ENCODE measurements around the gene VASH1.
A peak's percentile ranks its signal among the peaks of the same experiment; 100 is the strongest.
"Not testable (repeated sequence)": the region's sequence is repeated elsewhere in the genome, so short reads cannot be mapped to it uniquely, and the experiment has no call there.

VASH1 gene

DNA sequence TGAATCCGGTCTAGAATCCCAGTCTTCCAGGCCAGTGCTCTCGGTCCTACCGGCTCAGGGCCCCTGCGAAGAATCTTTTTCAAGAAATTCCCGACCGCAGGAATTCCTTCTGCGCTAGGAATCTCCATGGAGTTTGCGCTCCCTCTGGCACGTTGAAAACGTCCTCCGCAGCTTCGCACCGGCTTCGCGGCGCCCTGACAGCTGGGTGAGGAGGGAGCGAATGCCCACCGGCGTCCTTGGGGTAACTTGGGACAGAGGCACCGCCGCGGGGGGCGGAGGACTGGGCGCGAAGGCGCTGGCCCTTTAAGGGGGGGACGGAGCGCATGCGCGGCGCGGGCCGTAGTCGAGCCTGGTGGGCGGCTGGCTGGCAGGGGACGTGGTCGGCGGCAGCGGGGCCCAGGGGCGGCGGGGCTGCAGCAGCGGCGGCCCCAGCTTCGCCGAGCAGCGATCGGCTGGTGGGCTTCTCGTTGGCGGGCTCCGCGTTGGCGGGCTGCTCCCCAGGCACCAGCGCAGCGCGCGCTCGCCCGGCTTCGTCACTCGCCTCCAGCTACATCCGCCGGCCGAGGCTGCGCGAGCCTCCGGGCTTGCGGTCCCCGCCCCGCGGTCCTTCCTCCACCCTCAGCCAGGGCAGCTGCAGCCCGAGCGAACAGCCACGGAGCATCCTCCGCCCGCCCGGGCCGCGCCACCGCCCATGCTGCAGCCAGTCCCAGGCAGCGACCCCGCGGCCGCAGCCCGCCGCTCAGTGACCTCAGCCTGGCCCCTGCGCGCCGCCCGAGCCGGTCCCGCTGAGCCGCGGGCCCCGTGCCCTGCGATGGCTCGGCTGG is at the start of gene VASH1:
Gene VASH1, plus strand, starts transcription at position 333 of the 824 bp plus-strand sequence. CDS start 1,354 bp downstream, outside the sequence.
- H3K4me1 Mint-ChIP-seq: peaks cover 7% of the 10 kb centered on the region
- peak within 1 kb of the TSS; percentile 74 for H3K4me3 Mint-ChIP-seq
- H3K27me3 Mint-ChIP-seq: peaks cover 78% of the 10 kb centered on the region
- no peaks in the 10 kb centered on the region for H3K36me3 Mint-ChIP-seq (ENCODE audit: insufficient read depth)
- DNase-seq (ENCODE audit: low spot score in 2 of 2) (peak in 1 of 2 donors; percentile 47), ATAC-seq (replicated peaks; ENCODE audit: extremely low read depth, poor library complexity, severe bottlenecking) (peak; percentile 68)
- H3K9me3 Mint-ChIP-seq: no peaks in the 10 kb centered on the region
- H3K27ac Mint-ChIP-seq (ENCODE audit: low read depth): no peak within 1 kb of the TSS

DNA sequence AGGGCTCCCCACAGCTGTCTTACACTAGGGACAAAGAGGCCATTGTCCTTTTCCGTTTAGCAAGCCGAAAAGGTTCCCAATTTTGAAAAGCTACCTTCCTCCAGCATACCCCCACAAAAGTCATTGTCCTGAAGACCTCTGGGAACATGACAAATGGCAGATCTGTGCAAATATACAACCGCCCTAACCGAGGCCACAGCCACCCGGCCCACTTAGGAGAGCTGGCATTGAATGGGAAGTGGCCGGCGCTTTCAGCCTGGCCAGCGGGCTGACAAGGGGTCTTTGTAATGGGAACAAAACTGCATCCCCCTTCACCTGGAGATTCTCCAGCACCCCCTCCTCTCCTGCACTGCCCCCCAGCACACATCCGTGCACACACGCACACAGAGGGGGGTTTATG is 48.1 kb upstream of the VASH1 start:
- Mint-ChIP-seq H3K4me1 (no peaks in the 10 kb centered on the region), H3K27ac (ENCODE audit: low read depth) (no peak overlapping the region), H3K9me3 (no peaks in the 10 kb centered on the region), H3K36me3 (ENCODE audit: insufficient read depth) (no peaks in the 10 kb centered on the region), H3K27me3 (peaks cover 40% of the 10 kb centered on the region), H3K4me3 (no peak overlapping the region)
- no peak for DNase-seq (ENCODE audit: low spot score in 2 of 2)
- ATAC-seq (replicated peaks; ENCODE audit: extremely low read depth, poor library complexity, severe bottlenecking): no peak

GRCh38 chr14:76714470-76714869 is 46.8 kb upstream of the VASH1 start:
- no peak for ATAC-seq (replicated peaks; ENCODE audit: extremely low read depth, poor library complexity, severe bottlenecking)
- H3K36me3 Mint-ChIP-seq (ENCODE audit: insufficient read depth): no peaks in the 10 kb centered on the region
- no peak overlapping the region for H3K27ac Mint-ChIP-seq (ENCODE audit: low read depth)
- no peaks in the 10 kb centered on the region for H3K4me1 Mint-ChIP-seq
- H3K27me3 Mint-ChIP-seq: peaks cover 45% of the 10 kb centered on the region
- H3K4me3 Mint-ChIP-seq: no peak overlapping the region
- DNase-seq (ENCODE audit: low spot score in 2 of 2): no peak
- no peaks in the 10 kb centered on the region for H3K9me3 Mint-ChIP-seq

DNA sequence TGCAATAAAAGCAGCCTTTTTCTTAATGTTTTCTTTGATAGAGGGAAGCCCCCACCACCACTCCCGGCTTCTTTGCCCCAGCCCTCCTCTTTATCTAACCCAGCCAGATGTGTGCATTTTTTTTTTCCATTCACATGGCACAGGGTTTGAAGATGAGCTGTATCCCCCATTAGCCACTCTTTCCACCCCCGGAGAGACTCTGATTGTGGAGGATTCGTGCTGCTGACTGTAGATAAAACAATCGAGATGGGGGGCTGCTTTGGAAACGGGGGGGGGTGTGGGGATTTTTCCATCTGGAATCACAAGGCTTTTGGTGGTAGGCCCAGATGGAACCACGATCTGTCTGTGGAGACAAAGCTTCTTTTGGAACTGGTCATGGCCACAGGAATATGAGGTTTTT is 46.2 kb upstream of the VASH1 start:
- no peaks in the 10 kb centered on the region for H3K36me3 Mint-ChIP-seq (ENCODE audit: insufficient read depth)
- no peak overlapping the region for H3K4me3 Mint-ChIP-seq
- H3K27me3 Mint-ChIP-seq: peaks cover 45% of the 10 kb centered on the region
- ATAC-seq (replicated peaks; ENCODE audit: extremely low read depth, poor library complexity, severe bottlenecking) (no peak), DNase-seq (ENCODE audit: low spot score in 2 of 2) (no peak)
- H3K27ac Mint-ChIP-seq (ENCODE audit: low read depth): no peak overlapping the region
- H3K9me3 Mint-ChIP-seq: no peaks in the 10 kb centered on the region
- H3K4me1 Mint-ChIP-seq: no peaks in the 10 kb centered on the region

GRCh38 chr14:76715511-76716081 is 45.7 kb upstream of the VASH1 start:
- no peaks in the 10 kb centered on the region for H3K36me3 Mint-ChIP-seq (ENCODE audit: insufficient read depth)
- no peak overlapping the region for H3K27ac Mint-ChIP-seq (ENCODE audit: low read depth)
- H3K27me3 Mint-ChIP-seq: peaks cover 45% of the 10 kb centered on the region
- DNase-seq (ENCODE audit: low spot score in 2 of 2) (no peak), ATAC-seq (replicated peaks; ENCODE audit: extremely low read depth, poor library complexity, severe bottlenecking) (no peak)
- no peaks in the 10 kb centered on the region for H3K9me3 Mint-ChIP-seq
- no peak overlapping the region for H3K4me3 Mint-ChIP-seq
- H3K4me1 Mint-ChIP-seq: no peaks in the 10 kb centered on the region

DNA sequence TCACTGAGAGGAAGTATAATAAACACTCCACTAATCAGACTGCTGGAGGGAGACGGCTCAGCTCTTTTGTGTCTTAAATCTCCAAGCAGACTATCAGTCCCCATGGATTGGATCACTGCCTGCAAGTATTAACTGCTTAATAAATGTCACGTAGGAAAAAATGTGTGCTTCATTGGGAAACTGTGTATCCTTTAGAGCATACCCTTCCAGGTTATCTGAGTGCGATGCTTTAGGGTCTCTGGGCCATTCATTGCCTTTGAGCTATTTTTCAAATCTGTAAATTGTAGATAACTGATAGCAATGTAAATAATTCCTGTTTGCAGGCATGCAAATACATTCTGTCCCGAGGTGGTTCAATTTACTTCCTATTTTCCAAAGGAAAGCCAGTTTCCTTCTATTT is 45.0 kb upstream of the VASH1 start:
- peaks cover 45% of the 10 kb centered on the region for H3K27me3 Mint-ChIP-seq
- no peak overlapping the region for H3K4me3 Mint-ChIP-seq
- no peaks in the 10 kb centered on the region for H3K36me3 Mint-ChIP-seq (ENCODE audit: insufficient read depth)
- ATAC-seq (replicated peaks; ENCODE audit: extremely low read depth, poor library complexity, severe bottlenecking) (no peak), DNase-seq (ENCODE audit: low spot score in 2 of 2) (no peak)
- H3K27ac Mint-ChIP-seq (ENCODE audit: low read depth): no peak overlapping the region
- no peaks in the 10 kb centered on the region for H3K4me1 Mint-ChIP-seq
- no peaks in the 10 kb centered on the region for H3K9me3 Mint-ChIP-seq

DNA sequence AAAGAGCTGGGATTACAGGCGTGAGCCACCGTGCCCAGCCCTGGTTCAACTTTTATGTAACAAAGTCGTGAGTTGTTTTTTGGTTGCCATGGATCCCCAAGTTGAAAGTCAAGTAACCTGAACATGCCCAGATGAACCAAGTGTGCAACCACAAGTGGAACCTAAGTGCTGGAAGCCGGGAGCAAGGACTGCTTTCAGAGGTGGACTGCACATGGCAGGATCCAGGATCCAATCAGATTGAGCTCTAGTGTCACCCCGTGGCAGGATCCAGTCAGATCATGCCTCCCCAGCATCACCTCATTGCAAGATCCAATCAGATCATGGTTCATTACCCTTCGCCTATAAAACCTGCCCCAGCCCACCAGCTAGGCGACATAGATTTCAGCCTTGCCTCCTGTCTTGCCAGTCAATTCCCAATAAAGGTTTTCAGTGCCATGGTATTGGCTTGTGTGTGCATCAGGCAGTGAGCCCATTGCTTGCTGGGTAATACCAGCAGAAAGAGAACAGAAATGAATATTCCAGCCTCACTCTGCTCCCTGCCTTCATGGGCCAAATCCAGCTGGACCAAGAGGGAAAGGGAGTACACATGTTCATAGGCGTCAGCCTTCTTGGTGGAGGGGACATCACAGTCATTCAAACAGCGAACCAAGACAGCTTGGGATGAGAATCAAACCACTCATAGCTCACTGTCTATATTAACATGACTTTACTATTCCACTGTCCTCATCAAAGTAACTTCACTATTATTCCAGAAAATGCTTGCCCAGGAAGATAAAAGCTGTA is 43.6 kb upstream of the VASH1 start:
- H3K4me1 Mint-ChIP-seq: no peaks in the 10 kb centered on the region
- no peak overlapping the region for H3K4me3 Mint-ChIP-seq
- H3K27ac Mint-ChIP-seq (ENCODE audit: low read depth): no peak overlapping the region
- ATAC-seq (replicated peaks; ENCODE audit: extremely low read depth, poor library complexity, severe bottlenecking) (no peak), DNase-seq (ENCODE audit: low spot score in 2 of 2) (peak in 1 of 2 donors; percentile 8)
- H3K27me3 Mint-ChIP-seq: peaks cover 45% of the 10 kb centered on the region
- H3K36me3 Mint-ChIP-seq (ENCODE audit: insufficient read depth): peaks cover 1% of the 10 kb centered on the region
- H3K9me3 Mint-ChIP-seq: no peaks in the 10 kb centered on the region

- no peak overlapping the region for H3K4me3 Mint-ChIP-seq
- no peaks in the 10 kb centered on the region for H3K9me3 Mint-ChIP-seq
- no peaks in the 10 kb centered on the region for H3K4me1 Mint-ChIP-seq
- peaks cover 1% of the 10 kb centered on the region for H3K36me3 Mint-ChIP-seq (ENCODE audit: insufficient read depth)
- no peak for DNase-seq (ENCODE audit: low spot score in 2 of 2)
- H3K27me3 Mint-ChIP-seq: peaks cover 44% of the 10 kb centered on the region
- H3K27ac Mint-ChIP-seq (ENCODE audit: low read depth): no peak overlapping the region
- ATAC-seq (replicated peaks; ENCODE audit: extremely low read depth, poor library complexity, severe bottlenecking): no peak
Observed at GRCh38 chr14:76718306-76719040, 42.8 kb upstream of the VASH1 start.

- Mint-ChIP-seq H3K4me3 (no peak overlapping the region), H3K4me1 (no peaks in the 10 kb centered on the region), H3K27me3 (peaks cover 48% of the 10 kb centered on the region), H3K36me3 (ENCODE audit: insufficient read depth) (peaks cover 1% of the 10 kb centered on the region), H3K27ac (ENCODE audit: low read depth) (no peak overlapping the region), H3K9me3 (no peaks in the 10 kb centered on the region)
- no peak for ATAC-seq (replicated peaks; ENCODE audit: extremely low read depth, poor library complexity, severe bottlenecking)
- peak in 1 of 2 donors; percentile 8 for DNase-seq (ENCODE audit: low spot score in 2 of 2)
Observed at GRCh38 chr14:76719666-76720065, 41.6 kb upstream of the VASH1 start.

DNA sequence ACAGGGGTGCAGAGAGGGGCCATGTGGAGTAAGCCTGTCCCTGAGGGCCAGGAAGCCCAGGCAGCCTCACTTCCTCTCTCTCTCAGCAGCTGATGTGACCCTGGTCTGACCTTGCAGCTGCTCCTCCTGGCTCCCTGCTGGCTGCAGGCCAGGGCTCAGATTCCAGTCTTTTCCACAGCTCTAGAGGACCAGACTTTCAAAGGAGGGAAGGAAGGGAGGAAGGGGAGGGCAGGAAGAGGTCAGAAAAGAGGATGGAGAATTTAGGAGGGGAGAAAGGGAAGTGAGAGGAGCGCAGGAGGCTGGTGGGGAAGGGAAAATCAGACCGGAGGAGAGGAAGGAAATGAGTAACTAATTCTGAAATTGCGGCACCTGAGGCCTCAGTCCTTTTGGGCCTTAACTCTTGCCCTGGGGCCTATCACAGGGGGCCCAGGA is 40.9 kb upstream of the VASH1 start:
- DNase-seq (ENCODE audit: low spot score in 2 of 2) (peak in 1 of 2 donors; percentile 1), ATAC-seq (replicated peaks; ENCODE audit: extremely low read depth, poor library complexity, severe bottlenecking) (no peak)
- no peaks in the 10 kb centered on the region for H3K9me3 Mint-ChIP-seq
- no peaks in the 10 kb centered on the region for H3K4me1 Mint-ChIP-seq
- peaks cover 1% of the 10 kb centered on the region for H3K36me3 Mint-ChIP-seq (ENCODE audit: insufficient read depth)
- no peak overlapping the region for H3K27ac Mint-ChIP-seq (ENCODE audit: low read depth)
- peaks cover 53% of the 10 kb centered on the region for H3K27me3 Mint-ChIP-seq
- H3K4me3 Mint-ChIP-seq: no peak overlapping the region

GRCh38 chr14:76721506-76721905 is 39.8 kb upstream of the VASH1 start:
- peaks cover 52% of the 10 kb centered on the region for H3K27me3 Mint-ChIP-seq
- not testable (repeated sequence) for H3K9me3 Mint-ChIP-seq; H3K4me1 Mint-ChIP-seq; H3K27ac Mint-ChIP-seq (ENCODE audit: low read depth); H3K36me3 Mint-ChIP-seq (ENCODE audit: insufficient read depth); ATAC-seq (replicated peaks; ENCODE audit: extremely low read depth, poor library complexity, severe bottlenecking); H3K4me3 Mint-ChIP-seq
- DNase-seq (ENCODE audit: low spot score in 2 of 2): peak in 1 of 2 donors; percentile 8
